Immature natural killer cell (primary cell): ENCODE results near the gene ZNF829. TPM values are rescaled to one million over a fixed set of nuclear protein-coding genes. Genes with fewer than 3 reads are reported as not detected.
A peak's percentile ranks its signal among the peaks of the same experiment; 100 is the strongest.

Experiments
- DNase-seq, 3 donors: peaks; one replicate each; pipeline ENCODE4 v3.0.0; 2022; ENCODE audit warnings: mixed read lengths in 1 of 3
- H3K27ac Mint-ChIP-seq, 6 donors: one replicate each; pipeline ENCODE4 v1.8.0; 2020; ENCODE audit warnings: mixed read lengths in 6 of 6, mild to moderate bottlenecking in 5 of 6, inconsistent platforms in 4 of 6, moderate library complexity in 3 of 6
- H3K27me3 Mint-ChIP-seq, 3 donors: one replicate each; pipeline ENCODE4 v1.8.0; 2020 to 2021; ENCODE audit warnings: low read depth in 3 of 3, mild to moderate bottlenecking in 3 of 3, mixed read lengths in 3 of 3, moderate library complexity in 3 of 3, inconsistent platforms in 1 of 3
- H3K36me3 Mint-ChIP-seq, 3 donors: one replicate each; pipeline ENCODE4 v1.8.0; 2020; ENCODE audit warnings: mixed read lengths in 3 of 3, inconsistent platforms in 2 of 3, mild to moderate bottlenecking in 2 of 3
- H3K4me1 Mint-ChIP-seq, 2 donors: one replicate each; pipeline ENCODE4 v1.8.0; 2020; ENCODE audit warnings: inconsistent platforms in 2 of 2, mild to moderate bottlenecking in 2 of 2, mixed read lengths in 2 of 2, moderate library complexity in 1 of 2
- H3K4me3 Mint-ChIP-seq, 5 donors: one replicate each; pipeline ENCODE4 v1.8.0; 2020; ENCODE audit warnings: mild to moderate bottlenecking in 5 of 5, mixed read lengths in 5 of 5, inconsistent platforms in 3 of 5, moderate library complexity in 3 of 5
- H3K9me3 Mint-ChIP-seq, 6 donors: one replicate each; pipeline ENCODE4 v1.8.0; 2020; ENCODE audit warnings: mild to moderate bottlenecking in 6 of 6, mixed read lengths in 6 of 6, inconsistent platforms in 4 of 6, moderate library complexity in 3 of 6
- polyA plus RNA-seq, 3 donors: library from polyadenylated mRNA; unstranded; fragments of 300-500 nt; fragmentation: Illumina TruSeq; gene quantifications; one replicate each; pipeline ENCODE4 v1.2.3, GENCODE V29; 2021

ZNF829 gene
- 1 to 10 TPM in 2 of 3 donors, under 1 TPM in 1; 0.13 to 3.9 (median 1.6) TPM for polyA plus RNA-seq

DNA sequence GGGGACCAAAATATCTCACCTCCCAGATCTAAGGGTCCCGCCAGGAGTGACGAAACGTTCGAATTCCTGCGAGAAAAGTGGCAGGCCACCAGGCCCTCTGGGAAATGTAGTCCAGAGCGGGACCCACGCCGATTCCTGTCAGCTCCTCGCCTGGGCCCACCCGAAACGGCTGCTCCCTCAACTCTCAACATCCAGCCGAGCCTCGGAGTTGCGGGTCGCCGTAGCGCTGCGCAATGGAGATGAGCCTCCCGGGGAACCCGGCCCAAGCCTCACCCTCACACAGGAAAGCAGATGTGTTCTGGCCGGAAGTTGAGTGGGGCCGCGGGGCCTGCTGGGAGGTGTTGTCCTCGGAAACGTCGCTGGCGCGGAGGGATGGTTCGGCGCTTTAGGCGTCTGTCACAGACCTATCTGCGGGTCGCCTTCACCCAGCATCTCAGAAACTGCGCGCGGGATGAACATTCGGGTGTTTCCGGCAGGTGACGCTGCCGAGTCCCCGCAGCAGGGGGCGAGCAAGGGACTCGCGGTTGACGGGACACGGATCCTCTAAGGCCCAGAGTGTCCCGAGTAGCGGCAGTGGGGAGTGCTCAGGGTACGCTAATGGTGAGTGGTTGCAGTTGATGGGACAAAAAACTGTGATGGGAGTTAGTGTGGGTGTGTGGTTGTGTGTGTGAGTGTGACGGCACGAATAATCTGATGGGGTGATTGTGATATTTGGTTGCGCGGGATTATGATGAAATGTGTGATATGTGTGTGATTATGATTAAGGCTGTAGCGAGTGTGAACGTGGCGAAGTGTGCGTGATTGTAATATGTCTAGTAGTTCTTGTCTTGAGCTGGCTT lies at the start of gene ZNF829, which contains the start of gene ZNF568:
ZNF829 (minus strand) TSS at position 300 of the 839 bp plus-strand sequence. CDS start 1,124 bp downstream, outside the sequence.
ZNF568 (plus strand) TSS at position 341 of the 839 bp plus-strand sequence. CDS start 6,439 bp downstream, outside the sequence.
- H3K9me3 Mint-ChIP-seq = peaks cover 0 to 5% (median 0%) of the 10 kb centered on the region in 6 donors
- peak within 1 kb of the TSS; percentile 91 to 98 (median 97) for H3K27ac Mint-ChIP-seq
- H3K4me3 Mint-ChIP-seq = peak within 1 kb of the TSS; percentile 93 to 97 (median 94)
- peak; percentile 92 to 93 (median 92) for DNase-seq
- peaks cover 25 to 49% (median 45%) of the 10 kb centered on the region in 3 donors for H3K36me3 Mint-ChIP-seq
- peaks cover 3 to 10% (median 5%) of the 10 kb centered on the region in 3 donors for H3K27me3 Mint-ChIP-seq
- peaks cover 34 to 54% of the 10 kb centered on the region in 2 donors for H3K4me1 Mint-ChIP-seq

DNA sequence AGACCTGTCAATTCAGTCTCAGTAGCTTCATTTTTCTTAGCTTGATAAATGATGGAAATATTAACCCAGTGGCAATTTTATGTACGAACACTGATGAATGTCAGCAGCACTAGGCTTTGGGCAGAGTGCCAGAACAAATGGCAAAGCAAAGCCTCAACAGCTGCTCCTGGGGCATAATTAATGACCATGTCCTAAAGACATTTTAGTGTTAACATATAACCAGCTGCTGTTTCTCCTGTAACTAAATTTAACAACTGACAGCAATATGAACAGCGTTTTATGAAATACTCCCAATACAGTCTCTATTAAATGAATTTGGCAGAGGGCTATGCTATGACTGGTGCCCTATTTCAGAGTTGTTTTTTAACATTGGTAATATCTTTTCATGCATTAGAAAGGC lies 47.2 kb upstream of the ZNF829 start:
- DNase-seq = no peak
- Mint-ChIP-seq H3K4me3 (no peak overlapping the region), H3K36me3 (peaks cover 4 to 10% (median 6%) of the 10 kb centered on the region in 3 donors), H3K9me3 (peaks cover 18 to 32% (median 28%) of the 10 kb centered on the region in 6 donors), H3K27ac (no peak overlapping the region), H3K4me1 (no peaks in the 10 kb centered on the region), H3K27me3 (peaks cover 0 to 2% (median 1%) of the 10 kb centered on the region in 3 donors)

DNA sequence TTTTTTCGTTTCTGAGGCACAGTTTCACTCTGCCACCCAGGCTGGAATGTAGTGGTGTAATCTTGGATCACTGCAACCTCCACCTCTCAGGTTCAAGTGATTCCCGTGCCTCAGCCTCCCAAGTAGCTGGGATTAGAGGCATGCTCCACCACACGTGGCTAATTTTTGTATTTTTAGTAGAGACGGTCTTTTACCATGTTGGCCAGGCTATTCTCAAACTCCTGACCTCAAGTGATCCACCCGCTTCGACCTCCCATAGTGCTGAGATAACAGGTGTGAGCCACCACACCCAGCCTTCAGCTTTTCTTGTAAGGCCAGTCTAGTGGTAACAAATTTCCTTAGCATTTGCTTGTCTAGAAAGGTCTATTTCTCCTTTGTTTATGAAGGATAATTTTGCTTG lies 46.3 kb upstream of the ZNF829 start:
- DNase-seq = no peak
- no peak overlapping the region for H3K27ac Mint-ChIP-seq
- H3K36me3 Mint-ChIP-seq = peaks cover 10 to 13% (median 12%) of the 10 kb centered on the region in 3 donors
- H3K9me3 Mint-ChIP-seq = peaks cover 26 to 40% (median 34%) of the 10 kb centered on the region in 6 donors
- no peaks in the 10 kb centered on the region for H3K4me1 Mint-ChIP-seq
- no peak overlapping the region for H3K4me3 Mint-ChIP-seq
- peaks cover 0 to 2% (median 1%) of the 10 kb centered on the region in 3 donors for H3K27me3 Mint-ChIP-seq

DNA sequence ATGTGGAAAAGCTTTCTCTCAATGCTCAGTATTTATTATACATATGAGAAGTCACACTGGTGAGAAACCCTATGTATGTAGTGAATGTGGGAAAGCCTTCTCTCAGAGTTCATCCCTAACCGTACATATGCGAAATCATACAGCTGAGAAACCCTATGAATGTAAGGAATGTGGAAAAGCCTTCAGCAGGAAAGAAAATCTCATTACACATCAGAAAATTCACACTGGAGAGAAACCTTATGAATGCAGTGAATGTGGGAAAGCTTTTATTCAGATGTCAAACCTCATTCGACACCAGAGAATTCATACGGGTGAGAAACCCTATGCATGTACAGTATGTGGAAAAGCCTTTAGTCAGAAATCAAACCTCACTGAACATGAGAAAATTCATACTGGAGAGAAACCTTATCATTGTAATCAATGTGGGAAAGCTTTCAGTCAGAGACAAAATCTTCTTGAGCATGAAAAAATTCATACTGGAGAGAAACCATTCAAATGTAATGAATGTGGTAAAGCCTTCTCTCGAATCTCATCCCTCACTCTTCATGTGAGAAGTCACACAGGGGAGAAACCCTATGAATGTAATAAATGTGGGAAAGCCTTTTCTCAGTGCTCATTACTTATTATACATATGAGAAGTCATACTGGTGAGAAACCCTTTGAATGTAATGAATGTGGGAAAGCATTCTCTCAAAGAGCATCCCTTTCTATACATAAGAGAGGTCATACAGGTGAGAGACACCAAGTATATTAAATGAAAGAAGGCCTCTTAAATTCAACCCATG lies 34.4 kb upstream of the ZNF829 start:
- Mint-ChIP-seq H3K27ac (no peak overlapping the region), H3K36me3 (peaks cover 47 to 55% (median 48%) of the 10 kb centered on the region in 3 donors), H3K9me3 (peaks cover 34 to 86% (median 74%) of the 10 kb centered on the region in 6 donors), H3K27me3 (no peaks in the 10 kb centered on the region), H3K4me3 (no peak overlapping the region), H3K4me1 (no peaks in the 10 kb centered on the region)
- DNase-seq = no peak

DNA sequence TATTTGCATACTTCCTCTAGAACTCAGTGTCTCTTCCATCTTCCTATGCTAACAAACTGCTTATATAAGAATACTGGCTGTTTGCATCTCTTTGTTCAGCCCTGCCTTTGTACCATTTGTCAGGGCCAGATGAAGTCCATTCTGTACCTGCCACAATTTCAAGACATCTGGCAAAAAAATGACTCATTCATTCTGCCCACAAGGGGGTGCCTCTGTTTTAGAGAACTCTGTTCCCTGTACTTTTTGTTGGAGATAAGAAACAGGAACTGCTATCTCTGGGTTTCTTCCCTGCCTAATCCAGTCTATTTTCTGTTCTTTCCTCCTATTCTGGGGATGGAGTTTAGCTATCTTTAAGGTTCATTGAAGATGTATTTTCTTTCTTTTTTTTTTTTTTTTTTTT lies 23.1 kb upstream of the ZNF829 start:
- Mint-ChIP-seq H3K27me3 (peaks cover 0 to 1% (median 0%) of the 10 kb centered on the region in 3 donors), H3K4me1 (no peaks in the 10 kb centered on the region), H3K36me3 (peaks cover 80 to 88% (median 83%) of the 10 kb centered on the region in 3 donors), H3K4me3 (no peak overlapping the region), H3K9me3 (peaks cover 9 to 33% (median 22%) of the 10 kb centered on the region in 6 donors), H3K27ac (no peak overlapping the region)
- DNase-seq = no peak

DNA sequence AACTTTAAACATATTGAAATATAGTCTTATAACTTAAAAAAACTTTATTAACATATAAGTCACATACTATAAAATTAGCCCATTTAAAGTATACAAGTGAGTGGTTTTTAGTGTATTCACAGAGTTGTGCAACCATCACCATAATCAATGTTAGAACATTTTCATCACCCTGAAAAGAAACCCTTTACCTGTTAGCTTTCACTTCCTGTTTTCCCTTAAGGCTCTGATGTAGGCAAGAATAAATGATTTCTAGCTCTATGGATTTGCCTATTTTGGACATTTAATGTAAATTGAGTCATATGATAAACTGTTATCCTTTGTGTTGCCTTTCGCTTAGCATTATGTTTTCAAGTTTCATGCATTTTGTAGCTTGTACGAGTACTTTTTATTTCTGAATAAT lies 15.6 kb upstream of the ZNF829 start:
- H3K9me3 Mint-ChIP-seq = peaks cover 3 to 17% (median 15%) of the 10 kb centered on the region in 6 donors
- DNase-seq = no peak
- no peak overlapping the region for H3K4me3 Mint-ChIP-seq
- H3K36me3 Mint-ChIP-seq = peaks cover 49 to 71% (median 55%) of the 10 kb centered on the region in 3 donors
- H3K4me1 Mint-ChIP-seq = no peaks in the 10 kb centered on the region
- H3K27ac Mint-ChIP-seq = no peak overlapping the region
- peaks cover 0 to 3% (median 0%) of the 10 kb centered on the region in 3 donors for H3K27me3 Mint-ChIP-seq

DNA sequence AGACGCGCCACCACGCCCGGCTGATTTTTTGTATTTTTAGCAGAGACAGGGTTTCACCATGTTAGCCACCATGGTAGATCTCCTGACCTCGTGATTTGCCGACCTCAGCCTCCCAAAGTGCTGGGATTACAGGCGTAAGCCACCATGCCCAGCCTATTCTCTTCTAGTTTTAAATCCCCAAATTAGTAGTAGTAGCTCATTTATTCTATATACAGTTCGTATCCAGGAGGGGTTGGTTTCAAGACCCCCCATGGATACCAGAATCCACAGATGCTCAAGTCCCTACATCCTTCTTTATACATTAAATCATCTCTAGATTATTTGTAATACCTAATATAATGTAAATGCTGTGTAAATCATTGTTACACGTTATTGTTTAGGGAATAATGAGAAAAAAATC lies 2.0 kb upstream of the ZNF829 start:
- Mint-ChIP-seq H3K36me3 (peaks cover 23 to 49% (median 38%) of the 10 kb centered on the region in 3 donors), H3K27ac (peak overlapping the region in 2 of 6 donors; percentile 24 to 32)

DNA sequence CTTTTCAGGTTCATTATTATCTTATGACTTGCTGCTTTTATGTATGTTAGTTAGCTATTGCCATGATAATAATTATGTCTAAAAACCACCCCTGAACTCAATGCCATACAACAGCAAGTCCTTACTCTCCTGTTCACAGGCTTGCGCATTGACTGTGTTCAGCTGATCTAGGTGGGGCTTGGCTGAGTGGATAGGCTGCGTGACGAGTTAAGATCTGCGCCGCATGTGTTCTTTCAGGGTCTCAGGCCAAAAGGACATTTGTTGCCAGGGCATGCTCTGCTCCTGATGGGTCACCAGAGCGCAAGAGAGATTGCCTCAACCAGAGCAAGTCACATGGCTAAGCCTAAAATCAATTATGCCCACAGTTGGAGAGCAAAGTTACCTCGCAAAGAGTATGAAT lies 900 bp upstream of the ZNF829 start:
- no peak for DNase-seq
- peaks cover 34 to 54% of the 10 kb centered on the region in 2 donors for H3K4me1 Mint-ChIP-seq
- peaks cover 21 to 46% (median 43%) of the 10 kb centered on the region in 3 donors for H3K36me3 Mint-ChIP-seq
- peak overlapping the region; percentile 93 to 97 (median 94) for H3K4me3 Mint-ChIP-seq
- peaks cover 3 to 10% (median 5%) of the 10 kb centered on the region in 3 donors for H3K27me3 Mint-ChIP-seq
- peak overlapping the region; percentile 91 to 98 (median 97) for H3K27ac Mint-ChIP-seq
- H3K9me3 Mint-ChIP-seq = peaks cover 0 to 2% (median 0%) of the 10 kb centered on the region in 6 donors

More for the DNA sequence above, 2.0 kb upstream of the ZNF829 start:
- Mint-ChIP-seq H3K4me1 (peaks cover 34 to 54% of the 10 kb centered on the region in 2 donors), H3K27me3 (peaks cover 3 to 10% (median 5%) of the 10 kb centered on the region in 3 donors), H3K9me3 (peaks cover 0 to 2% (median 0%) of the 10 kb centered on the region in 6 donors), H3K4me3 (peak overlapping the region; percentile 31 to 93 (median 59))
- no peak for DNase-seq

DNA sequence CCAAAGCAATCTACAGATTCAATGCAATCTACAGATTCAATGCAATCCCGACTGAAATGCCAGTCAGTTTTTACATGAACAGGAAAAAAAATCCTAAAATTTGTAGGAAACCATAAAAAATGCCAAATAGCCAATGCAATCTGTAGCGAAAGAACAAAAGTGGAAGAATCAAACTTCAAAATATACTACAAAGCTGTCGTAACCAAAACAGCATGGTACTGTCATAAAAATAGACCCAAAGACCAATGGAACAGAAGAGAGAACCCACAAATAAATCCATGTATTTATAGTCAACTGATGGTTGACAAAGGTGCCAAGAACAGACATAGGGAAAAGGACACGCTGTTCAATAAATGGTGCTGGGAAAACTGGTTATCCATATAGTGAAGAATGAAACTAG lies 17.7 kb downstream of the ZNF829 start:
- H3K4me1 Mint-ChIP-seq = no peaks in the 10 kb centered on the region
- no peak for DNase-seq
- peaks cover 83 to 91% (median 86%) of the 10 kb centered on the region in 3 donors for H3K36me3 Mint-ChIP-seq
- H3K4me3 Mint-ChIP-seq = no peak overlapping the region
- peaks cover 44 to 83% (median 76%) of the 10 kb centered on the region in 6 donors for H3K9me3 Mint-ChIP-seq
- H3K27me3 Mint-ChIP-seq = peaks cover 0 to 3% (median 2%) of the 10 kb centered on the region in 3 donors
- H3K27ac Mint-ChIP-seq = no peak overlapping the region

DNA sequence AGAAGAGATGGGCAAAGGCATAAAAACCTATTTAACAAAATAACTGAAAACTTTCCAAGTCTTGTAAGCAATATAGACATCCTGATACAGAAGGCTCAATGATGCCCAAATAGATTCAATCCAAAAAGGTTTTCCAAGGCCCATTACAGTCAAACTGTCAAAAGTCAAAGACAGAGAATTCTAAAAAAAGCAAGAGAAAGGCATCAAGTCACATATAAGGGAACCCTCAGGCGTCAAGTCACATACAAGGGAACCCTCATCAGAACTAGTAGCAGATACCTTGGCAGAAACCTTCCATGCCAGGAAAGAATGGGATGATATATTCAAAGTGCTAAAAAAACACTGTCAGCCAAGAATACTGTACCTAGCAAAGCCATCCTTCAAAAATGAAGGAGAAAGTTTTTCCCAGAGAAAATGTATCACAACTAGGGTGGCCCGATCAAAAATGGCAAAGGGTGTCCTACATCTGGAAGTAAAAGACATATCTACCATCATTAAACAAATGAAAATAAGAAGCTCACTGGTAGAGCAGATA lies 21.2 kb downstream of the ZNF829 start:
- no peak for DNase-seq
- Mint-ChIP-seq H3K9me3 (peaks cover 54 to 94% (median 89%) of the 10 kb centered on the region in 6 donors), H3K27me3 (peaks cover 0 to 5% (median 2%) of the 10 kb centered on the region in 3 donors), H3K36me3 (peaks cover 79 to 88% (median 85%) of the 10 kb centered on the region in 3 donors), H3K4me3 (no peak overlapping the region), H3K27ac (no peak overlapping the region), H3K4me1 (no peaks in the 10 kb centered on the region)

DNA sequence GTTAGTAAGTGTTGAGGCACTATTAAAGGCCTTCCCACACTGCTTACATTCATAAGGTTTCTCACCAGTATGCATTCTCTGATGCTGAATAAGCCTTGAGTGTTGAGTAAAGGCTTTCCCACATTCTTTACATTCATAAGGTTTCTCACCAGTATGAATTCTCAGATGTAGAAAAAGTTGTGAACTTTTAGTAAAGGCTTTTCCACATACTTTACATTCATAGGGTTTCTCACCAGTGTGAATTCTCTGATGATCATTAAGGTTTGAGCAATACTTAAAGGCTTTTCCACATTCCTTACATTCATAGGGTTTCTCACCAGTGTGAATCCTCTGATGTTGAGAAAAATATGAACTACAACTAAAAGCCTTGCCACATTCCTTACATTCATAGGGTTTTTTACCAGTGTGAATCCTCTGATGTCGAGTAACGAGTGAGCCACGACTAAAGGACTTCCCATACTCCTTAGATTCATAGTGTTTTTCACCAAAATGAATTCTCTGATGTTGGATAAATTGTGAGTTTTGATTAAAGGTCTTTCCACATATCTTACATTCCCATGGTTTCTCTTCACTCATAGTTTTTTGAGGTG lies 24.2 kb downstream of the ZNF829 start:
- no peak overlapping the region for H3K27ac Mint-ChIP-seq
- DNase-seq = no peak
- H3K27me3 Mint-ChIP-seq = peaks cover 0 to 5% (median 0%) of the 10 kb centered on the region in 3 donors
- H3K9me3 Mint-ChIP-seq = peaks cover 56 to 97% (median 91%) of the 10 kb centered on the region in 6 donors
- no peaks in the 10 kb centered on the region for H3K4me1 Mint-ChIP-seq
- peaks cover 71 to 78% (median 72%) of the 10 kb centered on the region in 3 donors for H3K36me3 Mint-ChIP-seq
- H3K4me3 Mint-ChIP-seq = no peak overlapping the region

DNA sequence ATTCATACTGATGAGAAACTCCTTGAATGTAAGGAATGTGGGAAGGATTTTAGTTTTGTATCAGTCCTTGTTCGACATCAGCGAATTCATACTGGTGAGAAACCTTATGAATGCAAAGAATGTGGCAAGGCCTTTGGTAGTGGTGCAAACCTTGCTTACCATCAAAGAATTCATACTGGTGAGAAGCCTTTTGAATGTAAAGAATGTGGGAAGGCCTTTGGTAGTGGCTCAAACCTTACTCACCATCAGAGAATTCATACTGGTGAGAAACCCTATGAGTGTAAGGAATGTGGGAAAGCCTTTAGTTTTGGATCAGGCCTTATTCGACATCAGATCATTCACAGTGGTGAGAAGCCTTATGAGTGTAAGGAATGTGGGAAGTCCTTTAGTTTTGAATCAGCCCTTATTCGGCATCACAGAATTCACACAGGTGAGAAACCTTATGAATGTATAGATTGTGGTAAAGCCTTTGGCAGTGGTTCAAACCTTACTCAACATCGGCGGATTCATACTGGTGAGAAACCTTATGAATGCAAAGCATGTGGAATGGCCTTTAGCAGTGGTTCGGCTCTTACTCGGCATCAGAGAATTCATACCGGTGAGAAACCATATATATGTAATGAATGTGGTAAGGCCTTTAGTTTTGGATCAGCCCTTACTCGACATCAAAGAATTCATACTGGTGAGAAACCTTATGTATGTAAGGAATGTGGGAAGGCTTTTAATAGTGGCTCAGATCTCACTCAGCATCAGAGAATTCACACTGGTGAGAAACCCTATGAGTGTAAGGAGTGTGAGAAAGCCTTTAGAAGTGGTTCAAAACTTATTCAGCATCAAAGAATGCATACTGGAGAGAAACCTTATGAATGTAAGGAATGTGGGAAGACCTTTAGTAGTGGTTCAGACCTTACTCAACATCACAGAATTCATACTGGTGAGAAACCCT lies 38.8 kb downstream of the ZNF829 start:
- H3K27ac Mint-ChIP-seq = no peak overlapping the region
- H3K4me1 Mint-ChIP-seq = no peaks in the 10 kb centered on the region
- peaks cover 59 to 69% (median 64%) of the 10 kb centered on the region in 3 donors for H3K36me3 Mint-ChIP-seq
- H3K4me3 Mint-ChIP-seq = no peak overlapping the region
- DNase-seq = no peak
- peaks cover 0 to 5% (median 0%) of the 10 kb centered on the region in 3 donors for H3K27me3 Mint-ChIP-seq
- peaks cover 49 to 92% (median 84%) of the 10 kb centered on the region in 6 donors for H3K9me3 Mint-ChIP-seq
